GM19099 (cell line): ENCODE results near the gene OIT3.

ENCODE experiments used
- POLR2A ChIP-seq: IDR thresholded peaks from 3 replicates; pipeline ENCODE4 v1.6.1; 2011; ENCODE audit warnings: low read depth; ENCODE audit not compliant: insufficient read length; ENCODE audit errors: extremely low read depth

OIT3 gene

GRCh38 chr10:72887043-72887442 lies 6.5 kb upstream of the OIT3 start:
- no peak for TF ChIP-seq POLR2A

DNA sequence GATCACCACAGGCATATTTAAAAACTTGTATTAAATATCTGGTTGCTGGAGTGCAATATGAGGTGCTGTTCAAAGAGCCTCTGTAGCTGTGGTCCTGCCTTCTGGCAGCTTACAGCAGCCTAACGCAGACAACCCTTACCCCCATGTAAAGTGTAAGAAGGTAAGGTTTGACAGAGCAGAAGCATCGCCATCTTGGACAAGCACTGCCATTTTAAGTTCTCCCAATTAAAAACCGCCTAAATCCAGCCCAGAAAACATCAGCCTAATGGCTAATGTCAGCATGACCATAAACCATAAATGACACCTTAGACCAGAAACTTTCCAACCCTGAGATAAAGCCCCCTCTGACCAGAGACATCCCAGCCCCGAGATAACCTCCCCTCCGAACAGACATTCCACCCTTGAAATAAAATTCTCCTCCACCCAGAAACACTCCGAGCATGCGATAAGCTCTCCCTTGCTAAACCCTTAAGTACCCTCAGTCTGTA lies 5.3 kb upstream of the OIT3 start:
- TF ChIP-seq POLR2A = no peak

GRCh38 chr10:72889391-72889831 lies 4.1 kb upstream of the OIT3 start:
- no peak for TF ChIP-seq POLR2A

GRCh38 chr10:72890086-72890485 lies 3.5 kb upstream of the OIT3 start:
- no peak for TF ChIP-seq POLR2A

DNA sequence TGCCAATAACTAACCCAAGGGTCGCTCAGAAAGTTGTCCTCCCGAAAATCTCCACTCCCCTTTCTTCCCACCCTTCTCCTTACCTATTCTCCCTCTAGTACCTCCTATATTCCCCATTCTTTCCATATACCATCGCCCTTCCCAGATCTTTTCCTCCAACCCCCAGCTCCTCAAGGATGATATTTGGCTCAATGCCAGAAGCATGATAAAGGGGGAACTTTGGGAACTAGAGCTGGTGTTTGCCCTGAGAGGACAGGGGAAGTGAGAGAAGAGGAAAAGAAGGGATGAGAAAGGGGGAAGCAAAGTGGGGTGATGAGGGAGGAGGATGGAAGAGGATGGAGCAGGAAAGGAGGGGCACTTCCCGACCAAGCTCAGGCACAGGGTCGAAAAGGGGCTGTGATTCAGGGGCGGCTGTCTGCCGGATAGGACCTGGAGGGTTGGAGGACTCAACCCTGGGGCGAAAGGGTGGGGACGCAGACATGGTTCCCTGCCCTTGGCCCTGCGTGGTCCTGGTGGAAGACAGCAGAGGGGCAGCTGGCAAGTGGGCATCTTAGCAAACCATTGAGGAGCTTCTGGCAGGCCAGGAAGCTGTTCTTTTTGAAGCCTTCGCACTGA lies 1.8 kb downstream of the OIT3 start:
- no peak for TF ChIP-seq POLR2A

GRCh38 chr10:72898616-72899015 lies 5.1 kb downstream of the OIT3 start:
- TF ChIP-seq POLR2A = no peak

DNA sequence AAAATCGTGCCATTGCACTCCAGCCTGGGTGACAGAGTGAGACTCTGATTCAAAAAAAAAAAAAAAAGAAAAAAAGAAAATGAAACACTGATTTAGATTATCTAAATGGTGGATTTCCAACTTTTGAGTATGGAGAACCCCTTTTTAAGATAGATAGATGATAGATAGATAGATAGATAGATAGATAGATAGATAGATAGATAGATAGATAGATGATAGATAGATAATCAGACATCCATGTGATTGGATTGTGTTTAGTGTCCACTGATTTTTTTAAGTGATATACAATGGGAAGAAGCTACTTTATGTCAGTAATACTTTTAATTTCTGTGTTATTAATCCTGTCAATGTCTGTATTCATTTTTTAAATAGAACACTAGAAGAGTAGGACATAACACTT lies 6.0 kb downstream of the OIT3 start:
- no peak for TF ChIP-seq POLR2A

GRCh38 chr10:72904806-72905205 lies 11.3 kb downstream of the OIT3 start:
- TF ChIP-seq POLR2A = no peak

GRCh38 chr10:72906446-72906845 lies 12.9 kb downstream of the OIT3 start:
- TF ChIP-seq POLR2A = no peak

DNA sequence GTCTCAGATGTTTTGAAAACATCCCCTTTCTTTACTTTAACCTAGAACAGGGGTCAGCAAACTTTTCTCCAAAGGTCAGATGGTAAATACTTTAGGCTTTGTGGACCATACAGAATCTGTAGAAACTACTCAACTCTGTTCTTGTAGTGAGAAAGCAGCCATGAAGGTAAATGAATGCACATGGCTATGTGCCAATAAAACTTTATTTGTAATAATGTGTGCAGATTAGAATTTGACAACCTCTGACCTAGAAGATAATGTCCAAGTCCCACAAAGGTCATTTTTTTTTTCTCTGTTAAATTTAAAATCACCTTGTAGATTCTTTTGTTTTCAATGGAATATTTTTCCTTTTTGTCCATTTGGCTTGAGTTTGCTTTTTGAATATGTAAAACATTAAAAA lies 17.2 kb downstream of the OIT3 start:
- no peak for TF ChIP-seq POLR2A

GRCh38 chr10:72911758-72912157 lies 18.2 kb downstream of the OIT3 start:
- TF ChIP-seq POLR2A = no peak

DNA sequence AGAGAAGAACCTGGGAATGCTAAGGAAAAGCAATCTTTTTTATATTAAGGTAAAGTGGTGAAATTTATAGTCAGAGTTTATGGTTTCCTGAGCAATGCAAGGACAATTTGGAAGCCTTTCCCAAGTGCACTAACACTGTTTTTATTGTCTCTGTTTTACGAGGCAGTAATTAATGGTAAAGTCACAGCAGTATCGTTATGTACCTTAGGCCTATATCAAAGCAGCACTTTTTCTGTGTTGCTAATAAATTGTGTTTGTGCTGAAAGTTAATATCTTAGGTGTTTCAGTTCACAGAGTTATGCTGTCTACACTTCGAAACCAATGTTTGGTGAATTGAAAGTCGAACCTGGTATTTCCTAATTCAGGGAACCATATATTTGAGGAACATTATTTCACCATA lies 19.2 kb downstream of the OIT3 start:
- no peak for TF ChIP-seq POLR2A

DNA sequence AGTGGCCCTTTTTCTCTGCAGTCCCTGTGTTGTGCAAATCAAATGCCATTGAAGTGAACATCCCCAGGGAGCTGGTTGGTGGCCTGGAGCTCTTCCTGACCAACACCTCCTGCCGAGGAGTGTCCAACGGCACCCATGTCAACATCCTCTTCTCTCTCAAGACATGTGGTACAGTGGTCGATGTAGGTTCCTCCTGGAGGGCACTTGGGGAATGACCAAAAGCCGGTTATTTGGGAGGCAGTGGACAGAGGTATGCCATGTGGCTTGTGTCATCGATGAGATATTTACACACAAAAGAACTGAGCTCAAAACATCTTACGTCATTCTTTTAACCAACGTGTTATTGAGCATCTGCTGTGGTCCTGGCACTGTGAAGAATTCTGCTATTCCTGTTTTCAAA lies 19.7 kb downstream of the OIT3 start:
- no peak for TF ChIP-seq POLR2A

DNA sequence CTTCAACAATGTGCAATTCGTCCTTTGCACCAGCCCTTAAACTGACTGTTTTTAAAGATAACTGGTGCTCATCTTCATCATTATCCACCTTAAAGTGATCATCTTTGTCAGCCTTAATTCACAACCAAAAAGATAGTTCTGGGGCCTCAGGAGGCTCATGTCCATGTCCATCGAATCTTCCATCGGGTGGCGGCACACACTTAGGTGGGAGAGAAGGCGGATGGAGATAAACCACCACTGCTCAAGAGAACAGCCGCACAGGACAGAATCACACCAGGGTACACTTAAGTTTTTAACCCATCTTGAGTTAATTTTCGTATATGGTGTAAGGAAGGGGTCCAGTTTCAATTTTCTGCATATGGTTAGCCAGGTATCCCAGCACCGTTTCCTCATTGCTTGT lies 24.8 kb downstream of the OIT3 start:
- TF ChIP-seq POLR2A = no peak

DNA sequence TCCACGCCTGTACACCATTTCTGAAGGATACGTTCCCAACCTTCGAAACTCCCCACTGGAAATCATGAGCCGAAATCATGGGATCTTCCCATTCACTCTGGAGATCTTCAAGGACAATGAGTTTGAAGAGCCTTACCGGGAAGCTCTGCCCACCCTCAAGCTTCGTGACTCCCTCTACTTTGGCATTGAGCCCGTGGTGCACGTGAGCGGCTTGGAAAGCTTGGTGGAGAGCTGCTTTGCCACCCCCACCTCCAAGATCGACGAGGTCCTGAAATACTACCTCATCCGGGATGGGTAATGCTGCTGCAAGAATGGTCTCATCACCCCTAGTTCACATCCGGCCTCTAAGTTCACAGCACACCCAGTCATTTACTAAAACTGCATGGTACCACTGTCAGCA lies 30.8 kb downstream of the OIT3 start:
- TF ChIP-seq POLR2A = no peak

DNA sequence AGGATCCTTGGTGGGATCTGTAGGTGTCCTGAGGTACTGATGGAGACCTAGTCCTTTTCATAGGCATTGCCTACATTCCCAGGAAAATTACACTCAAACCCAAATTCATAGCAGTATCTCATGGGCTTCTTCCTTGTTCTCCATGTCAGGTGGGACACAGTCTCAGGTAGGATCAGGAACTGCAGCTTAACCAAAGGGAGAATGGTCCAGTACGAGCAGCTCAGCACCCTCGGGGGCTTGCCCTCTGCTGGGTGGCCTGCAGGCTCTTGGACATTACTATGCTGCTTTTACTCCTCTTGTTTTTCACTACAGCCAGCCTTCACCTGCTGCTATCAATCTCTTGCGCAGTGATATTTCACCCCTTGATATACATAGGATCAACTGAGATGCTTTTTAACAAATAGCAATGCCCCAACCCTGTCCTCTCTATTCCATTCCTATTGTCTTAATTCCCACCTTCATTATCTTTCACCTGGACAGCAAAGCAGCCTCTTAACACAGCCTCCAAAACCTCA lies 32.5 kb downstream of the OIT3 start:
- no peak for TF ChIP-seq POLR2A

GRCh38 chr10:72927485-72927884 lies 33.9 kb downstream of the OIT3 start:
- TF ChIP-seq POLR2A = no peak
